ENCODE data around the gene DNLZ.

The DNLZ gene

DNA sequence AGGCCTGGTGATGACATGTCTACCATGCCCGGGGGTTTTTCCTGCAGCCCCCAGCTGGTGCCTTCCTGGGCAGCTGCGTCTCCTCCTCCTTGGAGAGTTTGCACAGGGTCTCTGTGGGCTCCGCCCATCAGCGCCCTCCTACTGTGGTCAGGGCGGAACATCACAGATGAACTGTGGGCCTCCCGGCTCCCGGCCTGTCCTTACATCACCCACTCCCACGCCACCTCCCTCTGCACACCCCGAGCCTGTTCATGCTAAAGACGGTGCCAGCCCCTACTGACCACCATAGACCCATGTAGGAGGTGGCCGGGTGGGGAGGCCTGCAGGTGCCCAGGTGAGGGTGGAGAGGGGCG, 23.6 kb downstream of the DNLZ start:
- Histone ChIP-seq H3K36me3 (ENCODE audit: control insufficient read depth in 2 of 2, insufficient read depth in 1 of 2, low read length in 2 of 2) (peaks cover 0 to 62% of the 10 kb centered on the region in 2 experiments; a peak in 1 of 3 replicates), H3K27ac (ENCODE audit: extremely low read depth, low read depth, low read length) (no peak overlapping the region), H3K4me1 (ENCODE audit: control insufficient read depth, insufficient read depth, low read length) (no peaks in the 10 kb centered on the region), H3K4me3 (ENCODE audit: low read depth, low read length) (no peak overlapping the region), H3K9me3 (ENCODE audit: control insufficient read depth, insufficient read depth, low read depth, low read length) (no peaks in the 10 kb centered on the region)
- TF ChIP-seq SP7 (tag by site-specific recombination; IDR thresholded peaks at IDR 0.05) (no peak), ZNF394 (tag by site-specific recombination; IDR thresholded peaks at IDR 0.05; ENCODE audit: borderline replicate concordance) (no peak), ZNF585B (tag by site-specific recombination; IDR thresholded peaks at IDR 0.05) (no peak), ZFHX2 (tag by site-specific recombination; conservative IDR thresholded peaks at IDR 0.05) (peak; percentile 87), ZNF501 (tag by site-specific recombination; IDR thresholded peaks at IDR 0.05) (no peak), ZNF416 (tag by site-specific recombination; IDR thresholded peaks at IDR 0.05) (no peak), EGR2 (tag by site-specific recombination; IDR thresholded peaks at IDR 0.05; ENCODE audit: low read depth) (peak; percentile 83), GLIS1 (tag by site-specific recombination; IDR thresholded peaks at IDR 0.05) (no peak), ZNF214 (tag by site-specific recombination; IDR thresholded peaks at IDR 0.05; ENCODE audit: borderline replicate concordance) (no peak), KLF8 (tag by site-specific recombination; IDR thresholded peaks at IDR 0.05) (peak; percentile 22; the same call in 1 of the 2 replicates), TRIM28 (IDR thresholded peaks at IDR 0.05; ENCODE audit: borderline replicate concordance, low read length) (no peak), ZNF76 (tag by site-specific recombination; IDR thresholded peaks at IDR 0.05; ENCODE audit: borderline replicate concordance, low read depth) (no peak), SP2 (tag by site-specific recombination; IDR thresholded peaks at IDR 0.05) (peak; percentile 37; the same call in 1 of the 2 replicates)
- TF ChIP-seq, protein P1, sequence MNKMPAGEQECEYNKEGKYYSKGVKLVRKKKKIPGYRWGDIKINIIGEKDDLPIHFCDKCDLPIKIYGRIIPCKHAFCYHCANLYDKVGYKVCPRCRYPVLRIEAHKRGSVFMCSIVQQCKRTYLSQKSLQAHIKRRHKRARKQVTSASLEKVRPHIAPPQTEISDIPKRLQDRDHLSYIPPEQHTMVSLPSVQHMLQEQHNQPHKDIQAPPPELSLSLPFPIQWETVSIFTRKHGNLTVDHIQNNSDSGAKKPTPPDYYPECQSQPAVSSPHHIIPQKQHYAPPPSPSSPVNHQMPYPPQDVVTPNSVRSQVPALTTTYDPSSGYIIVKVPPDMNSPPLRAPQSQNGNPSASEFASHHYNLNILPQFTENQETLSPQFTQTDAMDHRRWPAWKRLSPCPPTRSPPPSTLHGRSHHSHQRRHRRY (tag by site-specific recombination; IDR thresholded peaks at IDR 0.05): no peak
- TF ChIP-seq, protein P2, sequence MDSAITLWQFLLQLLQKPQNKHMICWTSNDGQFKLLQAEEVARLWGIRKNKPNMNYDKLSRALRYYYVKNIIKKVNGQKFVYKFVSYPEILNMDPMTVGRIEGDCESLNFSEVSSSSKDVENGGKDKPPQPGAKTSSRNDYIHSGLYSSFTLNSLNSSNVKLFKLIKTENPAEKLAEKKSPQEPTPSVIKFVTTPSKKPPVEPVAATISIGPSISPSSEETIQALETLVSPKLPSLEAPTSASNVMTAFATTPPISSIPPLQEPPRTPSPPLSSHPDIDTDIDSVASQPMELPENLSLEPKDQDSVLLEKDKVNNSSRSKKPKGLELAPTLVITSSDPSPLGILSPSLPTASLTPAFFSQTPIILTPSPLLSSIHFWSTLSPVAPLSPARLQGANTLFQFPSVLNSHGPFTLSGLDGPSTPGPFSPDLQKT (IDR thresholded peaks at IDR 0.05; ENCODE audit: borderline replicate concordance, low read depth, low read length): no peak
- TF ChIP-seq, protein P3, sequence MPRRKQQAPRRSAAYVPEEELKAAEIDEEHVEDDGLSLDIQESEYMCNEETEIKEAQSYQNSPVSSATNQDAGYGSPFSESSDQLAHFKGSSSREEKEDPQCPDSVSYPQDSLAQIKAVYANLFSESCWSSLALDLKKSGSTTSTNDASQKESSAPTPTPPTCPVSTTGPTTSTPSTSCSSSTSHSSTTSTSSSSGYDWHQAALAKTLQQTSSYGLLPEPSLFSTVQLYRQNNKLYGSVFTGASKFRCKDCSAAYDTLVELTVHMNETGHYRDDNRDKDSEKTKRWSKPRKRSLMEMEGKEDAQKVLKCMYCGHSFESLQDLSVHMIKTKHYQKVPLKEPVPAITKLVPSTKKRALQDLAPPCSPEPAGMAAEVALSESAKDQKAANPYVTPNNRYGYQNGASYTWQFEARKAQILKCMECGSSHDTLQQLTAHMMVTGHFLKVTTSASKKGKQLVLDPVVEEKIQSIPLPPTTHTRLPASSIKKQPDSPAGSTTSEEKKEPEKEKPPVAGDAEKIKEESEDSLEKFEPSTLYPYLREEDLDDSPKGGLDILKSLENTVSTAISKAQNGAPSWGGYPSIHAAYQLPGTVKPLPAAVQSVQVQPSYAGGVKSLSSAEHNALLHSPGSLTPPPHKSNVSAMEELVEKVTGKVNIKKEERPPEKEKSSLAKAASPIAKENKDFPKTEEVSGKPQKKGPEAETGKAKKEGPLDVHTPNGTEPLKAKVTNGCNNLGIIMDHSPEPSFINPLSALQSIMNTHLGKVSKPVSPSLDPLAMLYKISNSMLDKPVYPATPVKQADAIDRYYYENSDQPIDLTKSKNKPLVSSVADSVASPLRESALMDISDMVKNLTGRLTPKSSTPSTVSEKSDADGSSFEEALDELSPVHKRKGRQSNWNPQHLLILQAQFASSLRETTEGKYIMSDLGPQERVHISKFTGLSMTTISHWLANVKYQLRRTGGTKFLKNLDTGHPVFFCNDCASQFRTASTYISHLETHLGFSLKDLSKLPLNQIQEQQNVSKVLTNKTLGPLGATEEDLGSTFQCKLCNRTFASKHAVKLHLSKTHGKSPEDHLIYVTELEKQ (tag by site-specific recombination; IDR thresholded peaks at IDR 0.05; ENCODE audit: borderline replicate concordance): no peak
- TF ChIP-seq, protein P4, sequence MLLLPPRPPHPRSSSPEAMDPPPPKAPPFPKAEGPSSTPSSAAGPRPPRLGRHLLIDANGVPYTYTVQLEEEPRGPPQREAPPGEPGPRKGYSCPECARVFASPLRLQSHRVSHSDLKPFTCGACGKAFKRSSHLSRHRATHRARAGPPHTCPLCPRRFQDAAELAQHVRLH (tag by site-specific recombination; IDR thresholded peaks at IDR 0.05): no peak
- ChIA-PET POLR2A (interaction anchor here (1.2 kb wide), 1 partner anchor 23 kb away, joined by 6 read pairs; no protein-coding TSS in a partner anchor), CTCF (interaction anchor here (0.6 to 2.2 kb wide), 20 partner anchors 10 to 145 kb away, joined by 3 to 23 read pairs (median 5); partner anchors contain the start of gene DNLZ)

DNA sequence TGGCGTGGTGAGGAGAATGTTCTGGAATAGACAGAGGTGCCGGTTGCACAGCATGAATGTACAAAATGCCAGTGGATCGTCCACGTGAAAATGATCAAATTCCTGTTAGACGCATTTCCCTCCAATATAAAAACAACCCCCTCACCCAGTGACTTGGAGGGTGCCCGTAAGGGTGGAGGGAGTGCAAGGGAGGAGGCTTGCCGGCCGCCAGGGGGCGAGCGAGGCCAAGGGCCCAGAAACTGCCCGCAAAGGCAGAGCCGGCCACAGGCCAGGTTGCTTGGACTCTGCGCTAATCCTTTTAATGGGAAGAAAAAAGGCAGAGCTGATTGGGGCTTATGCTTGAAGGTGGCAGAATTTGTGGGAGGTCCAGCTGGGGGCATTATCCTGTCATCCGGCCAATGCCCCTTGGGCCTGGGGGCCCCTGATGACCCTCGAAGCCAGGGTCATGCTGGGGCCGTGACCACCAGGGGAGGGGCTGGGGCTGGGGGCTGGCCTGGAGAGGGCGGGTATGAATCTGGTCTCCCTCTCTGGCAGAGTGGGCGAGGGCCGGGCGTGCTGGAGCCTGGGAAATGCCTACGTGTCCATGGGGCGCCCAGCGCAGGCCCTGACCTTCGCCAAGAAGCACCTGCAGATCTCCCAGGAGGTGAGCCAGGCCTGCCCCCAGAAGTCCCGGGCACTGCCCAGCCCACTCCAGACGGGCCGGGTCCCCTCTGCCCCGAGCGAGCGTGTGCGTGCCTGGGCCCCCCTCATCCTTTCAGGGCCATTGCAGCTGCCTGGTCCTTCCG, 24.2 kb downstream of the DNLZ start:
- Histone ChIP-seq H3K27ac (ENCODE audit: extremely low read depth, low read depth, low read length) (no peak overlapping the region), H3K4me3 (ENCODE audit: low read depth, low read length) (no peak overlapping the region), H3K36me3 (ENCODE audit: control insufficient read depth in 2 of 2, insufficient read depth in 1 of 2, low read length in 2 of 2) (peaks cover 0 to 68% of the 10 kb centered on the region in 2 experiments; a peak in 1 of 3 replicates), H3K4me1 (ENCODE audit: control insufficient read depth, insufficient read depth, low read length) (no peaks in the 10 kb centered on the region), H3K9me3 (ENCODE audit: control insufficient read depth, insufficient read depth, low read depth, low read length) (no peaks in the 10 kb centered on the region)
- ChIA-PET CTCF (interaction anchor here (0.6 to 2.2 kb wide), 21 partner anchors 9 to 145 kb away, joined by 3 to 23 read pairs (median 5); partner anchors contain the start of gene DNLZ), POLR2A (no interaction called here)
- TF ChIP-seq, protein P5, sequence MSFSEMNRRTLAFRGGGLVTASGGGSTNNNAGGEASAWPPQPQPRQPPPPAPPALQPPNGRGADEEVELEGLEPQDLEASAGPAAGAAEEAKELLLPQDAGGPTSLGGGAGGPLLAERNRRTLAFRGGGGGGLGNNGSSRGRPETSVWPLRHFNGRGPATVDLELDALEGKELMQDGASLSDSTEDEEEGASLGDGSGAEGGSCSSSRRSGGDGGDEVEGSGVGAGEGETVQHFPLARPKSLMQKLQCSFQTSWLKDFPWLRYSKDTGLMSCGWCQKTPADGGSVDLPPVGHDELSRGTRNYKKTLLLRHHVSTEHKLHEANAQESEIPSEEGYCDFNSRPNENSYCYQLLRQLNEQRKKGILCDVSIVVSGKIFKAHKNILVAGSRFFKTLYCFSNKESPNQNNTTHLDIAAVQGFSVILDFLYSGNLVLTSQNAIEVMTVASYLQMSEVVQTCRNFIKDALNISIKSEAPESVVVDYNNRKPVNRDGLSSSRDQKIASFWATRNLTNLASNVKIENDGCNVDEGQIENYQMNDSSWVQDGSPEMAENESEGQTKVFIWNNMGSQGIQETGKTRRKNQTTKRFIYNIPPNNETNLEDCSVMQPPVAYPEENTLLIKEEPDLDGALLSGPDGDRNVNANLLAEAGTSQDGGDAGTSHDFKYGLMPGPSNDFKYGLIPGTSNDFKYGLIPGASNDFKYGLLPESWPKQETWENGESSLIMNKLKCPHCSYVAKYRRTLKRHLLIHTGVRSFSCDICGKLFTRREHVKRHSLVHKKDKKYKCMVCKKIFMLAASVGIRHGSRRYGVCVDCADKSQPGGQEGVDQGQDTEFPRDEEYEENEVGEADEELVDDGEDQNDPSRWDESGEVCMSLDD (tag by site-specific recombination; IDR thresholded peaks at IDR 0.05): no peak
- TF ChIP-seq, protein P6, sequence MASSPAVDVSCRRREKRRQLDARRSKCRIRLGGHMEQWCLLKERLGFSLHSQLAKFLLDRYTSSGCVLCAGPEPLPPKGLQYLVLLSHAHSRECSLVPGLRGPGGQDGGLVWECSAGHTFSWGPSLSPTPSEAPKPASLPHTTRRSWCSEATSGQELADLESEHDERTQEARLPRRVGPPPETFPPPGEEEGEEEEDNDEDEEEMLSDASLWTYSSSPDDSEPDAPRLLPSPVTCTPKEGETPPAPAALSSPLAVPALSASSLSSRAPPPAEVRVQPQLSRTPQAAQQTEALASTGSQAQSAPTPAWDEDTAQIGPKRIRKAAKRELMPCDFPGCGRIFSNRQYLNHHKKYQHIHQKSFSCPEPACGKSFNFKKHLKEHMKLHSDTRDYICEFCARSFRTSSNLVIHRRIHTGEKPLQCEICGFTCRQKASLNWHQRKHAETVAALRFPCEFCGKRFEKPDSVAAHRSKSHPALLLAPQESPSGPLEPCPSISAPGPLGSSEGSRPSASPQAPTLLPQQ (tag by site-specific recombination; IDR thresholded peaks at IDR 0.05): no peak
- TF ChIP-seq, protein P7, sequence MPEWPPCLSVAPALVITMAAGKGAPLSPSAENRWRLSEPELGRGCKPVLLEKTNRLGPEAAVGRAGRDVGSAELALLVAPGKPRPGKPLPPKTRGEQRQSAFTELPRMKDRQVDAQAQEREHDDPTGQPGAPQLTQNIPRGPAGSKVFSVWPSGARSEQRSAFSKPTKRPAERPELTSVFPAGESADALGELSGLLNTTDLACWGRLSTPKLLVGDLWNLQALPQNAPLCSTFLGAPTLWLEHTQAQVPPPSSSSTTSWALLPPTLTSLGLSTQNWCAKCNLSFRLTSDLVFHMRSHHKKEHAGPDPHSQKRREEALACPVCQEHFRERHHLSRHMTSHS (tag by site-specific recombination; IDR thresholded peaks at IDR 0.05): no peak
- TF ChIP-seq ZNF660 (tag by site-specific recombination; IDR thresholded peaks at IDR 0.05) (0 out of 2 replicates have a peak, but pooled peaks have one; percentile 50), SCRT2 (tag by site-specific recombination; IDR thresholded peaks at IDR 0.05) (no peak)
